Activated CD4-positive, alpha-beta T cell treated with anti-CD3 and anti-CD28 coated beads, Interleukin-2, amount 50 U/mL, for 1 hour (primary cell): ENCODE data around the gene SLC39A11.

Experiments
- DNase-seq: peaks from one replicate; pipeline ENCODE4 v3.0.0-alpha.2; 2020

SLC39A11 gene

GRCh38 chr17:72606656-72607055, 485.8 kb downstream of the SLC39A11 start:
- DNase-seq, result no peak

DNA sequence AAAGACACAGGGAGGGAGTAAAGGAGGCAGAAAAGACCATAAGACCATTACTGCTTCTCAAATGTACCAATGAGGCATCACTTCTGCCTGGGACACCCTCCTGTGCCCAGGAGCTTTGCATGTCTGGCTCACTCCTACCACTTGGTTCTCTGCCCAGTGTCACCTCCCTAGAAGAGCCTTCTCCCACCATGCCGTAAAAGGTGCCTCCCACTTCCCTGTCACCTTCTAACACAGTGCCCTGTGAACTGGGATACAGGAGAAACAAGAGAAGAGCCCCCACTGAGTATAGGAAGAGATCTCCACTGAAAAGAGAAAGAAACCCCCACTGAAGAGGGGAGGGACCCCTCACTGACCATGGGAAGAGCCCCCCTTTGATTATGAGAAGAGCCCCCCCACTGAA, 486.9 kb downstream of the SLC39A11 start:
- DNase-seq, result no peak

GRCh38 chr17:72604518-72604917, 488.0 kb downstream of the SLC39A11 start:
- DNase-seq, result no peak

- no peak for DNase-seq
These were observed 488.9 kb downstream of the SLC39A11 start for GRCh38 chr17:72603420-72604242.

- no peak for DNase-seq
These were observed 489.7 kb downstream of the SLC39A11 start for GRCh38 chr17:72602517-72603419.

DNA sequence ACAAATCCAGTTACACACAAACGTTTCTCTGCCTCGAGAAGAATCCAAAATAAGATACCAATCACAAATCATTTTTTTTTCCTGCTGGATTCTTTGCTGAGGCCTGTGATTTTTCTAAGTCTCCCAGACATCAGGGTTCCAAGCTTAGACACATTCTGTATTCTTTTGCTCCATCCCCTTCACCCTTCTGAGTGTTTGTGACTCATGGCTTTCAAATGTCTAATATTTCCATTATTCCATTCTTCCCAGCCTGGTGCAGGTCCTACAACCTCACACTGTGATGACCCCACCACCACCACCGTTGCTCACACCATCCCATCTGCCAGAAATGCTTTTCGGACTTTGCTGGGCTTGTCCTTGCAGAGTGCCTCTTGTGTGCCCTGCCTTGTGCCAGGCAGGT, 491.6 kb downstream of the SLC39A11 start:
- DNase-seq, result no peak

DNA sequence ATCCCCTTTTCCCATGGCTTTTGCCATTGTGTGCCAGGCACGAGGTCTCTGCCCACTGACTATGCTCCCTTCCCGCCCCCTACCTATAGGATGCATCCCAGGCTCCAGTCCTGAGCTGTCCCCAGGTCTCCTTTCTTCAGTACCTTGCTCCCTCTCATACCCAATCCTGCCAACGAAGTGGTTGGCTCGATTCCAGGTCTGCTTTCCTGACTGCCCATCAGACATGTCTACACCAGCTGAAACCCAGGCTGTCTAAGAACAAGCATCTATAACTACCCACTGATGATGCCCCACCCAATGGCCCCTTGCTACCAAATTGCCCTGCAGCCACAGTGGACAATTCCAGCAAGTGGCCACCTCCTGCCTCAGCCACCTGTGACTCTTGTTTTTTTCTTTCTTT, 492.6 kb downstream of the SLC39A11 start:
- DNase-seq, result no peak

DNA sequence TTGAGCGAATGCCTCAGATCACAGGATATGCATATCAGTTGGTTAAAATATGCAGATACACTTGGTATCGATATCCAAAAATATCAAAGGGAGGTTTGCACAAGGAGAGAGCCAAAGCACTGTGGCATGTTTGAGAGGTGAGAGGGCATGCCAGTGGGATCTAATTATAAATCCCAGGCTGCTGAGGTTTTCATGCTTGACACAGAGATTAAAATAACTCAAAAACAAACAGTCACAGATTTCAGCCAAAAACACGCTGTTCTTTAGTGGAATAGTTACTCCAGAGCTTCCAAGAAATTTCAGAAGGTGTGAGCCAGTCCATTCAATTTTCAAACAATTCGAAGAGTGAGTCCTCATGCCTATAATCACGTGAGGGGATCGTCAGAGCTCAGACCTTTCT, 493.8 kb downstream of the SLC39A11 start:
- no peak for DNase-seq

- DNase-seq, result no peak
These were observed 495.0 kb downstream of the SLC39A11 start for GRCh38 chr17:72597354-72598087.
